ENCODE measurements around the gene PLAC1.

DNA sequence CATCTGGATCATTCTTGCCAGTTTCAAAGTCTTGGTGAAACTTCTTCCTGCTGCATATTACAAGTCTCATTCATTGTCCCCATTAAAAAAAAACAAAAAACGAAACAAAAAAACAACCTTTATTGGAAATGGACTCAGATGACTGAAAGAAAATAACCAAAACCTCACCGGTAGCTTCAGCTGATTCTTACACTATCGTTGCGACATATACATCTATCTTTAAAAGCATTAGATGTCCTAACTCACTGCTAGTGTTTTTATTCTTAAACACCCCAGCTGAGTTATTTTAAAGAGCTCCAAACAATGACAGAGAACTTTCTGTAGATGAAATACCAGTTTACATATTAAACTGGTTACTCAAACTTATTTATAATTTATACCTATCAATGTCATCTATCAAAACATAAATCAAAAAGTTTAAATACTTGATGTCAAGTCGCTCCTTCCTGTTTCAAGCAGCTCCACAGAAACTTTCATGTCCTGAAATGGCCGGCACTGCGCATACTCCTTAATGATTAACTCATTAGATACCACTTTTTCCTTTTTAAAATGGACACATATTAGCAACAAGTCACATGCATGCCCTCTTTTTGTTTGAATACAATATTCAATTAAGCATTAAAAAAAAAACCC, 111.1 kb downstream of the PLAC1 start:
- TF ChIP-seq, protein P1, sequence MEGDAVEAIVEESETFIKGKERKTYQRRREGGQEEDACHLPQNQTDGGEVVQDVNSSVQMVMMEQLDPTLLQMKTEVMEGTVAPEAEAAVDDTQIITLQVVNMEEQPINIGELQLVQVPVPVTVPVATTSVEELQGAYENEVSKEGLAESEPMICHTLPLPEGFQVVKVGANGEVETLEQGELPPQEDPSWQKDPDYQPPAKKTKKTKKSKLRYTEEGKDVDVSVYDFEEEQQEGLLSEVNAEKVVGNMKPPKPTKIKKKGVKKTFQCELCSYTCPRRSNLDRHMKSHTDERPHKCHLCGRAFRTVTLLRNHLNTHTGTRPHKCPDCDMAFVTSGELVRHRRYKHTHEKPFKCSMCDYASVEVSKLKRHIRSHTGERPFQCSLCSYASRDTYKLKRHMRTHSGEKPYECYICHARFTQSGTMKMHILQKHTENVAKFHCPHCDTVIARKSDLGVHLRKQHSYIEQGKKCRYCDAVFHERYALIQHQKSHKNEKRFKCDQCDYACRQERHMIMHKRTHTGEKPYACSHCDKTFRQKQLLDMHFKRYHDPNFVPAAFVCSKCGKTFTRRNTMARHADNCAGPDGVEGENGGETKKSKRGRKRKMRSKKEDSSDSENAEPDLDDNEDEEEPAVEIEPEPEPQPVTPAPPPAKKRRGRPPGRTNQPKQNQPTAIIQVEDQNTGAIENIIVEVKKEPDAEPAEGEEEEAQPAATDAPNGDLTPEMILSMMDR (IDR thresholded peaks at IDR 0.05), result no peak
- no peak for TF ChIP-seq POLR2A (IDR thresholded peaks at IDR 0.05)

Measured in uterus (tissue), 2 donors.